Testis (tissue), 2 donors: ENCODE data around the gene PLEKHM3.

Source experiments
- POLR2A ChIP-seq: fragments of 450-650 bp; IDR thresholded peaks from one replicate; pipeline ENCODE4 v1.6.1; 2017; ENCODE audit warnings: antibody characterized with exemption, mild to moderate bottlenecking, moderate library complexity
- TF ChIP-seq, protein P1 (sequence below), 3 experiments: fragments of 450-650 bp in 2 of 3; fragments of 200-600 bp in 1 of 3; sonication (generic) in 1 of 3; IDR thresholded peaks; one replicate each; pipeline ENCODE4 v1.5.1; 2016 to 2019; ENCODE audit warnings: antibody characterized with exemption in 3 of 3, mild to moderate bottlenecking in 2 of 3, moderate library complexity in 1 of 3

DNA sequence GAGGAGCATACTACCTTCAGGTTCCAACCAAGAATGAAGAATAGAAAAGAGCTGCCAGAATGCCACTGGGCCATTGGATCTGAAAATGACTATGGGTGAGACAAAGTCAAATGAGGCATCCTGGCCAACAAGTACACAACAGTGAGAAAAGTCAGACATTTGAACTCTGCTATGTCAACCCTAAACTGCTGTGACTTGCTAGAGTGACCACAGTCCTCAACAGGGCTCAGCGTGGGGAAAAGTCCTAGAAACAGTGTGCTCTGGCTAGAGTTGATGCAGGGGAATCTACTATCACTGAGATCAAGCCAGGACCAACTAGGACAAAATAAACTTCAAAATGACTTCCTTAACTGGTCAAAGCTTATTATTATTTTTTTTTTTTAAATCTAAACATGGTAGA, 157.4 kb downstream of the PLEKHM3 start:
- TF ChIP-seq, protein P1, sequence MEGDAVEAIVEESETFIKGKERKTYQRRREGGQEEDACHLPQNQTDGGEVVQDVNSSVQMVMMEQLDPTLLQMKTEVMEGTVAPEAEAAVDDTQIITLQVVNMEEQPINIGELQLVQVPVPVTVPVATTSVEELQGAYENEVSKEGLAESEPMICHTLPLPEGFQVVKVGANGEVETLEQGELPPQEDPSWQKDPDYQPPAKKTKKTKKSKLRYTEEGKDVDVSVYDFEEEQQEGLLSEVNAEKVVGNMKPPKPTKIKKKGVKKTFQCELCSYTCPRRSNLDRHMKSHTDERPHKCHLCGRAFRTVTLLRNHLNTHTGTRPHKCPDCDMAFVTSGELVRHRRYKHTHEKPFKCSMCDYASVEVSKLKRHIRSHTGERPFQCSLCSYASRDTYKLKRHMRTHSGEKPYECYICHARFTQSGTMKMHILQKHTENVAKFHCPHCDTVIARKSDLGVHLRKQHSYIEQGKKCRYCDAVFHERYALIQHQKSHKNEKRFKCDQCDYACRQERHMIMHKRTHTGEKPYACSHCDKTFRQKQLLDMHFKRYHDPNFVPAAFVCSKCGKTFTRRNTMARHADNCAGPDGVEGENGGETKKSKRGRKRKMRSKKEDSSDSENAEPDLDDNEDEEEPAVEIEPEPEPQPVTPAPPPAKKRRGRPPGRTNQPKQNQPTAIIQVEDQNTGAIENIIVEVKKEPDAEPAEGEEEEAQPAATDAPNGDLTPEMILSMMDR (IDR thresholded peaks at IDR 0.05), result no peak
- no peak for TF ChIP-seq POLR2A
